ENCODE data around the gene TPRG1L. TPM values are rescaled to one million over a fixed set of nuclear protein-coding genes. Genes with fewer than 3 reads are reported as not detected.
"Not testable (repeated sequence)": the region's sequence is repeated elsewhere in the genome, so short reads cannot be mapped to it uniquely, and the experiment has no call there.

TPRG1L gene
- polyA plus RNA-seq (2011; rRNA removed) (45.8 and 52.1 TPM in 2 replicates), polyA minus RNA-seq (2011; rRNA and poly(A)+ RNA removed) (30.1 and 40.5 TPM in 2 replicates)

DNA sequence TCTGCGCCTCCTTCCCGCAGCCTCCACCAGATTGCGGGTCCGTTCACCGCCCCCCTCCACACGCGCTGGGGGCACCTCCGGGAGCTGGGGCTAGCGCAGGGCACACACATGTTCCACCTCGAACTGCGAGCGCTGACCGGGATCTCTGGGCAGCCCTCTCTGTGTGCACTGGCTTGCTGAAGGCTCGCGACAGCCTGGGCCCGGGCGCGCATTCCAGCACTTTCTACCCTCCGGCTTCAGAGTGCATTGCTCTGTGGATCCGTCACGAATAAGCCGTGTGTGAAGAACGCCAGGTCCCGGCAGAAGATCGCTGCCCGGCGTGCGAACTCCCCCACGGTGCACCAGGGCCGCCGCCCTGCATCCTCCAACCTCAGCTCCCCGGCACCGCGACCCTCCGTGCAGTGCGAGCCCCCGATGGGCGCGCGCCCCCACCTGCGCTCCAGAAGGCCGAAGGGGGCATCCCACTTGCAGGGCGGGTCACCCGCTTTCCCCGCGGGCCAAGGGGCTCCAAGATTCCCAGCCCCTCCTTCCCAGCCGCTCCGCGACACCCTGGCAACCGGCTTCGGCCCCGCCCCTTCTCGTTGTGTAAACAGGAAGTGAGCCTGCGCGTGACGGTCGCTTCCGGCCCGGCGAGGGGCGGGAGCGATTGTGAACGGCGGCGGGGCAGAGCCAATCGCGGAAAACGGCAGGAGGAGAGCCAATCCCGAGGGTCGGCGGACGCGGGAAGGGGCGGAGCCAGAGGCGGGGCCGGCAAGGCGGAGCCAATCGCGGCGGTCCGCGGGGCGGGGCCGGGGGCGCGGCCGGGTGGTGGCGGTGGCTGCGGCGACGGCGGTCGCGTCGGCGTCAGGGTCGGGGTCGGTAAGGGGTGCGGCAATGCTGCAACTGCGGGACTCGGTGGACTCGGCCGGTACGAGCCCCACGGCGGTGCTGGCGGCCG, at the start of gene TPRG1L:
Gene TPRG1L (plus strand): TSS at position 816 of the 937 bp plus-strand sequence. CDS start 58 bp downstream, at position 874.
- DNase-seq (ENCODE audit: low read depth) = peak; percentile 74
- Histone ChIP-seq H3K4me3 (ENCODE audit: low read depth, low read length) (peak within 1 kb of the TSS; percentile 98), H3K36me3 (ENCODE audit: control insufficient read depth, insufficient read depth, low read length) (peaks cover 14% of the 10 kb centered on the region), H3K27me3 (ENCODE audit: control insufficient read depth, insufficient read depth, low read length) (no peaks in the 10 kb centered on the region)
- CTCF ChIA-PET = interaction anchor here (0.7 to 6.7 kb wide), 6 partner anchors 57 to 183 kb away, joined by 3 to 147 read pairs (median 5); no protein-coding TSS in a partner anchor
- POLR2A ChIA-PET = no interaction called here
- TF ChIP-seq, protein P1, sequence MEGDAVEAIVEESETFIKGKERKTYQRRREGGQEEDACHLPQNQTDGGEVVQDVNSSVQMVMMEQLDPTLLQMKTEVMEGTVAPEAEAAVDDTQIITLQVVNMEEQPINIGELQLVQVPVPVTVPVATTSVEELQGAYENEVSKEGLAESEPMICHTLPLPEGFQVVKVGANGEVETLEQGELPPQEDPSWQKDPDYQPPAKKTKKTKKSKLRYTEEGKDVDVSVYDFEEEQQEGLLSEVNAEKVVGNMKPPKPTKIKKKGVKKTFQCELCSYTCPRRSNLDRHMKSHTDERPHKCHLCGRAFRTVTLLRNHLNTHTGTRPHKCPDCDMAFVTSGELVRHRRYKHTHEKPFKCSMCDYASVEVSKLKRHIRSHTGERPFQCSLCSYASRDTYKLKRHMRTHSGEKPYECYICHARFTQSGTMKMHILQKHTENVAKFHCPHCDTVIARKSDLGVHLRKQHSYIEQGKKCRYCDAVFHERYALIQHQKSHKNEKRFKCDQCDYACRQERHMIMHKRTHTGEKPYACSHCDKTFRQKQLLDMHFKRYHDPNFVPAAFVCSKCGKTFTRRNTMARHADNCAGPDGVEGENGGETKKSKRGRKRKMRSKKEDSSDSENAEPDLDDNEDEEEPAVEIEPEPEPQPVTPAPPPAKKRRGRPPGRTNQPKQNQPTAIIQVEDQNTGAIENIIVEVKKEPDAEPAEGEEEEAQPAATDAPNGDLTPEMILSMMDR (IDR thresholded peaks at IDR 0.05; ENCODE audit: insufficient read depth, low read depth, low read length) = no peak

DNA sequence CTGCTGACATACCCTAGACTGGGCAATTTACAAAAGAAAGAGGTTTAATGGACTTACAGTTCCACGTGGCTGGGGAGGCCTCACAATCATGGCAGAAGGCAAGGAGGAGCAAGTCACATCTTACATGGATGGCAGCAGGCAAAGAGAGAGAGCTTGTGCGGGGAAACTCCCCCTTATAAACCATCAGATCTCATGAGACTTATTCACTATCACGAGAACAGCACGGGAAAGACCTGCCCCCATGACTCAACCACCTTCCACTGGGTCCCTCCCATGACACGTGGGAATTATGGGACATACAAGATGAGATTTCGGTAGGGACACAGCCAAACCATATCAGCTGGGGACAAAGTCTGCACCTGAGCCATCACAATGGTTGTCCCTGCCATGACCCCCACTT, 49.3 kb upstream of the TPRG1L start:
- H3K4me3 ChIP-seq (ENCODE audit: low read depth, low read length); POLR2A ChIA-PET; H3K36me3 ChIP-seq (ENCODE audit: control insufficient read depth, insufficient read depth, low read length); DNase-seq (ENCODE audit: low read depth); H3K27me3 ChIP-seq (ENCODE audit: control insufficient read depth, insufficient read depth, low read length): not testable (repeated sequence)
- CTCF ChIA-PET = interaction anchor here (4.6 kb wide), 1 partner anchor 10 kb away, joined by 24 read pairs; no protein-coding TSS in a partner anchor

DNA sequence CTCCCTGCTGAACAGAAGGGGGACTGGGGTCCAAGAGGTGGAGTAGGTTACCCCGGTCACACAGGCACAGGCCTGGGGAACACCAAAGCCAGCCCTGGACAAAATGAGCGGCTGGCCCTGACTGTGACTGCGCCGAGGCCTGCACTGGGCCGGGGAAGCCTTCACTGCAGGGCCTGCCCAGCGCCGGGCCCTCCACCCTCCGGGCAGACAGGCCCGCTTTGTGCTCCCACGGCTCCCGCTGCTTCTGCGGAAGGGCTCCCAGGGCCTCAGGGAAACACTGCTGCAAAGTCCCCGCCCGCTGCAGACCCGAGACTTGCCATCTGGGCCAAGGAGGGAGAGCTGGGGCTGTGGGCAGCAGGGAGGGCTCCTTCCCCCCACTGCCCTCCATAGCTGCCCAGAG, 48.8 kb upstream of the TPRG1L start:
- Histone ChIP-seq H3K4me3 (ENCODE audit: low read depth, low read length) (no peak overlapping the region), H3K27me3 (ENCODE audit: control insufficient read depth, insufficient read depth, low read length) (no peaks in the 10 kb centered on the region; the same call in 1 of the 2 replicates), H3K36me3 (ENCODE audit: control insufficient read depth, insufficient read depth, low read length) (no peaks in the 10 kb centered on the region)
- ChIA-PET POLR2A (no interaction called here), CTCF (interaction anchor here (4.6 kb wide), 1 partner anchor 10 kb away, joined by 24 read pairs; no protein-coding TSS in a partner anchor)
- DNase-seq (ENCODE audit: low read depth) = no peak
- TF ChIP-seq, protein P1 (IDR thresholded peaks at IDR 0.05; ENCODE audit: insufficient read depth, low read depth, low read length) = no peak

DNA sequence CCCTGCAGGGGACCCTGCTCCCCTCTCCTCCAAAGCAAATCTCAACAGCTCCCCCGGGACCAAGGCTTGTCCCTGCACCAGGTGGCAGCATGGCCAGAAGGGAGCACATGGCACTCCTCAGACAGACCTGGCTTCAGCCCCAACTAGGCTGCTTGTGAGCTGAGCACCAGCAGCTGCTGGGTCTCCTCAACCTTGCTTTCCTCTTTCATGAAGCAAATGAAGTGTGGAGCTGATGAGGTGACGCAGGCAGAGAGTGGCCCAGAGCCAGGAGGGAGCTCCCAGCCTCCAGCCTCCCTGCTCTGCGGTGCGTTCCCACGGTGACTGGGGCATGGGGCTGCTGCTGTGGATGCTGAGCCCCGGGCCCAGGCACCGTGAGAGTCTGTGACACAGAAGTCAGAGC, 47.5 kb upstream of the TPRG1L start:
- POLR2A ChIA-PET = no interaction called here
- CTCF ChIA-PET = interaction anchor here (0.6 to 4.6 kb wide), 4 partner anchors 12 to 79 kb away, joined by 3 to 24 read pairs (median 3); no protein-coding TSS in a partner anchor
- TF ChIP-seq, protein P1 (IDR thresholded peaks at IDR 0.05; ENCODE audit: insufficient read depth, low read depth, low read length) = no peak
- DNase-seq (ENCODE audit: low read depth) = no peak
- no peak overlapping the region for H3K4me3 ChIP-seq (ENCODE audit: low read depth, low read length)
- no peaks in the 10 kb centered on the region for H3K36me3 ChIP-seq (ENCODE audit: control insufficient read depth, insufficient read depth, low read length)
- H3K27me3 ChIP-seq (ENCODE audit: control insufficient read depth, insufficient read depth, low read length) = no peaks in the 10 kb centered on the region; the same call in none of the 2 replicates

DNA sequence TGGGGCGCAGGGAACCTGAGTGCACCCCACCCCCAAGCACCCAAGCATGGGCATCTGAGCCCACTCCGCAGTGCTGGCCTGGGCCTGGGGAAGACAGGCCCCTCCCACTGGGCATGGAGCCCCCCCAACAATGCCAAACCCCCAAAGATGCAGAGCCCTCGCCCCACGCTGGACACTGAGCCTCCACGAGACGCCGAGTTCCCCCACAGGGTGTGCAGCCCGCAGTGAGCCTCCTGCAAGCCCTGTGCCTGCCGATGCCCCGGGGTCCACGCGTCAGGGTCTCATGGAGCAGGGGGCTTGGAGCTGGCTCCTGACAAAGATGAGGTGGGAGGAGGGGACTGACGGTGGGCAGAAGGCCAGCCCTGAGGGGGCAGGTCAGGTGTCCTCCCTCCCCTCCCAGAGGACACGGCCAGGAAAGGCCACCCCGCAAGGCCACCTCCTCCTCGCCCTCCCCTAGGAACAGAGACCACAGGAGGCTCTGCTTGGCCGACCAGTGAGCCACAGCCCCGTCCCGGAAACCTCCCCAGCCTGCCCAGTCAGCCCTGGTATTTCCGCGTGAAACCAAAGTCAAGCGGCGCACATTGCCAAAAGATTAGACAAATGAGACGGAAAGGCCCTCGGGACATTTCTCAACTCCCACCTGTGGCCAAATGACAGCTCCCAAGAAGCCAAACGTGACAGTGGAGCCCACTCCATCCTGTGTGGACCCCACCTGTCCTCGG, 46.9 kb upstream of the TPRG1L start:
- TF ChIP-seq, protein P1 (IDR thresholded peaks at IDR 0.05; ENCODE audit: insufficient read depth, low read depth, low read length) = no peak
- ChIA-PET POLR2A (no interaction called here), CTCF (interaction anchor here (0.6 to 4.6 kb wide), 6 partner anchors 9 to 41 kb away, joined by 3 to 24 read pairs (median 4); no protein-coding TSS in a partner anchor)
- DNase-seq (ENCODE audit: low read depth) = no peak
- no peaks in the 10 kb centered on the region; the same call in none of the 2 replicates for H3K27me3 ChIP-seq (ENCODE audit: control insufficient read depth, insufficient read depth, low read length)
- no peaks in the 10 kb centered on the region for H3K36me3 ChIP-seq (ENCODE audit: control insufficient read depth, insufficient read depth, low read length)
- no peak overlapping the region for H3K4me3 ChIP-seq (ENCODE audit: low read depth, low read length)

Measured in BJ (cell line).